BLaER1 (cell line): ENCODE results near the gene GLCCI1.
"Not testable (repeated sequence)": the region's sequence is repeated elsewhere in the genome, so short reads cannot be mapped to it uniquely, and the experiment has no call there.

Experiments
- H3K27ac ChIP-seq: shearing (Covaris generic); formaldehyde crosslinking; 2 replicates; pipeline ENCODE4 v1.8.1; 2022
- H3K27me3 ChIP-seq: shearing (Covaris generic); formaldehyde crosslinking; 2 replicates; pipeline ENCODE4 v1.8.1; 2022
- H3K36me3 ChIP-seq: shearing (Covaris generic); formaldehyde crosslinking; 2 replicates; pipeline ENCODE4 v1.8.1; 2022
- H3K4me1 ChIP-seq: shearing (Covaris generic); formaldehyde crosslinking; 2 replicates; pipeline ENCODE4 v1.8.1; 2022
- H3K4me2 ChIP-seq: shearing (Covaris generic); formaldehyde crosslinking; 2 replicates; pipeline ENCODE4 v1.8.1; 2022
- H3K4me3 ChIP-seq: shearing (Covaris generic); formaldehyde crosslinking; 2 replicates; pipeline ENCODE4 v1.8.1; 2022
- H3K9ac ChIP-seq: shearing (Covaris generic); formaldehyde crosslinking; 2 replicates; pipeline ENCODE4 v1.8.1; 2022
- H3K9me3 ChIP-seq: shearing (Covaris generic); formaldehyde crosslinking; 2 replicates; pipeline ENCODE4 v1.8.1; 2022
- H4K20me1 ChIP-seq: shearing (Covaris generic); formaldehyde crosslinking; 2 replicates; pipeline ENCODE4 v1.8.1; 2022
- Cebpa-rat ChIP-seq: shearing (Covaris generic); IDR thresholded peaks from 2 replicates; pipeline ENCODE4 v1.8.1; 2022

The GLCCI1 gene

DNA sequence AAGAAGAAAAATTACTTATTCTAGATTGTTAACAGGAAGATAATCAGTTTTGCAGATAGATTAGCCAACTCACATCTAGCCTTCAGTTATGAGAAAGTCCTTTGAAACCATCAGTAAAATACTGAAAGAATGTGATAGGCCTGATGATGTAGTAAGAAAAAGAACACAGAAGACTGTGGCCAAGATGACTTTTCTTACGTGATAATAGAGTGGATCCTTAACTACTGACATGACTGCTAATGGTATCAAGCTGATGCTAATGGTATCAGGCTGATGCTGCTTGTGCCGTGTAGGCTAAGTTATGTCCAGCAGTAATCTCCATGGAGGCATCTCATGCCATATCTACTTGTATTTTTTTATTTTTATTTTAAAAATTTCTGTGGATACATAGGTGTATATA, 114.2 kb downstream of the GLCCI1 start:
- Histone ChIP-seq H3K9me3 (no peaks in the 10 kb centered on the region), H3K36me3 (peaks cover 30% of the 10 kb centered on the region), H3K9ac (no peak overlapping the region), H3K27ac (no peak overlapping the region), H4K20me1 (no peaks in the 10 kb centered on the region), H3K4me2 (no peak overlapping the region), H3K4me1 (no peaks in the 10 kb centered on the region), H3K4me3 (no peak overlapping the region), H3K27me3 (no peaks in the 10 kb centered on the region)
- no peak for TF ChIP-seq Cebpa-rat

- no peak overlapping the region for H3K9ac ChIP-seq
Measured at GRCh38 chr7:8084836-8085235, 116.2 kb downstream of the GLCCI1 start.

GRCh38 chr7:8085420-8085819, 116.8 kb downstream of the GLCCI1 start:
- no peaks in the 10 kb centered on the region for H3K9me3 ChIP-seq
- no peaks in the 10 kb centered on the region for H4K20me1 ChIP-seq
- no peaks in the 10 kb centered on the region for H3K4me1 ChIP-seq
- no peak for TF ChIP-seq Cebpa-rat
- H3K4me2 ChIP-seq: no peak overlapping the region
- H3K27me3 ChIP-seq: no peaks in the 10 kb centered on the region
- no peak overlapping the region for H3K4me3 ChIP-seq
- peaks cover 30% of the 10 kb centered on the region for H3K36me3 ChIP-seq
- H3K9ac ChIP-seq: no peak overlapping the region
- H3K27ac ChIP-seq: no peak overlapping the region

More at GRCh38 chr7:8084836-8085235, 116.2 kb downstream of the GLCCI1 start:
- no peak for TF ChIP-seq Cebpa-rat
- Histone ChIP-seq H3K4me3 (no peak overlapping the region), H3K27ac (no peak overlapping the region), H3K27me3 (no peaks in the 10 kb centered on the region), H3K36me3 (peaks cover 30% of the 10 kb centered on the region), H3K4me1 (no peaks in the 10 kb centered on the region), H4K20me1 (no peaks in the 10 kb centered on the region), H3K4me2 (no peak overlapping the region), H3K9me3 (no peaks in the 10 kb centered on the region)

DNA sequence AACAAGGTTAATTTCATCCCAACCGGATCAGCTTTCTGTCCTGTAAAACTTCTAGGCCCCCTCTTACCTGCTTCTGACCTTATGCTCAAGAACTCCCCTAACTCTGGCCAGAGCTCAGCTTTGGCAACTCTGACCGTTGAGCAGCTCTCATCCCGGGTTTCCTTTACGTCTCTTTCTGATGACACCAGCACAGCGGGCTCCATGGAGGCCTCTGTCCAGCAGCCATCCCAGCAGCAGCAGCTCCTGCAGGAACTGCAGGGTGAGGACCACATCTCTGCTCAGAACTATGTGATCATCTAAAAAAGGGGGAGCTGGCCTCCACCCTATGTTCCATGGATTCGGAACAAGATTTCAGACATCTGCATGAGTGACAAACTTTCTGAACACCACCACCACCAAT, 117.6 kb downstream of the GLCCI1 start:
- TF ChIP-seq Cebpa-rat: no peak
- H3K36me3 ChIP-seq: peaks cover 25% of the 10 kb centered on the region
- no peaks in the 10 kb centered on the region for H3K4me1 ChIP-seq
- H3K4me2 ChIP-seq: no peak overlapping the region
- H3K9me3 ChIP-seq: no peaks in the 10 kb centered on the region
- no peaks in the 10 kb centered on the region for H3K27me3 ChIP-seq
- H3K9ac ChIP-seq: no peak overlapping the region
- no peaks in the 10 kb centered on the region for H4K20me1 ChIP-seq
- H3K4me3 ChIP-seq: no peak overlapping the region
- no peak overlapping the region for H3K27ac ChIP-seq

GRCh38 chr7:8089036-8089780, 120.6 kb downstream of the GLCCI1 start:
- Histone ChIP-seq H3K4me1 (no peaks in the 10 kb centered on the region), H3K4me2 (no peak overlapping the region), H3K9ac (no peak overlapping the region), H3K9me3 (no peaks in the 10 kb centered on the region), H3K4me3 (no peak overlapping the region), H4K20me1 (no peaks in the 10 kb centered on the region), H3K27ac (no peak overlapping the region), H3K27me3 (no peaks in the 10 kb centered on the region), H3K36me3 (peaks cover 25% of the 10 kb centered on the region)
- TF ChIP-seq Cebpa-rat: no peak

DNA sequence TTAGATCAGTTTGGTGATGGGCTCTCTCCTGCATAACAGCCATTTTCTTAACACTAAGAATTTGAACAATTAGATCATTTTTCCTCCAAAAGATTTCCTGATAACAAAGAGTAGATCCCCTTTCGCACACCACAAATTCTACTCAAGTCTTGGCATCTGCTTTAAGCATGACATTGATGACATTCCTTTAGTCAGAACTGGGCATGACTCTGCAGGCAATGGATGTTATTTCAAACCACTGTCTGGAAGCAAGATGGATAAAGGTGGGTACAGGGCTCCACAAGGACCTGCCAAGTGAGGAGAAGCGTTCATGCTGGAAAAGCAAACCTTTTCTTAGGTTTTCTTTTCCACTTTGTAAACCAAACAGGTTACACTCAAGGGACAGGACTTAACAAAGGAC, 123.5 kb downstream of the GLCCI1 start:
- Histone ChIP-seq H3K27me3 (no peaks in the 10 kb centered on the region), H3K9me3 (no peaks in the 10 kb centered on the region; the same call in 1 of the 2 replicates), H3K4me2 (no peak overlapping the region), H3K4me3 (no peak overlapping the region), H3K4me1 (no peaks in the 10 kb centered on the region), H4K20me1 (no peaks in the 10 kb centered on the region), H3K36me3 (peaks cover 6% of the 10 kb centered on the region; the same call in 1 of the 2 replicates), H3K9ac (no peak overlapping the region), H3K27ac (no peak overlapping the region)
- TF ChIP-seq Cebpa-rat: no peak

DNA sequence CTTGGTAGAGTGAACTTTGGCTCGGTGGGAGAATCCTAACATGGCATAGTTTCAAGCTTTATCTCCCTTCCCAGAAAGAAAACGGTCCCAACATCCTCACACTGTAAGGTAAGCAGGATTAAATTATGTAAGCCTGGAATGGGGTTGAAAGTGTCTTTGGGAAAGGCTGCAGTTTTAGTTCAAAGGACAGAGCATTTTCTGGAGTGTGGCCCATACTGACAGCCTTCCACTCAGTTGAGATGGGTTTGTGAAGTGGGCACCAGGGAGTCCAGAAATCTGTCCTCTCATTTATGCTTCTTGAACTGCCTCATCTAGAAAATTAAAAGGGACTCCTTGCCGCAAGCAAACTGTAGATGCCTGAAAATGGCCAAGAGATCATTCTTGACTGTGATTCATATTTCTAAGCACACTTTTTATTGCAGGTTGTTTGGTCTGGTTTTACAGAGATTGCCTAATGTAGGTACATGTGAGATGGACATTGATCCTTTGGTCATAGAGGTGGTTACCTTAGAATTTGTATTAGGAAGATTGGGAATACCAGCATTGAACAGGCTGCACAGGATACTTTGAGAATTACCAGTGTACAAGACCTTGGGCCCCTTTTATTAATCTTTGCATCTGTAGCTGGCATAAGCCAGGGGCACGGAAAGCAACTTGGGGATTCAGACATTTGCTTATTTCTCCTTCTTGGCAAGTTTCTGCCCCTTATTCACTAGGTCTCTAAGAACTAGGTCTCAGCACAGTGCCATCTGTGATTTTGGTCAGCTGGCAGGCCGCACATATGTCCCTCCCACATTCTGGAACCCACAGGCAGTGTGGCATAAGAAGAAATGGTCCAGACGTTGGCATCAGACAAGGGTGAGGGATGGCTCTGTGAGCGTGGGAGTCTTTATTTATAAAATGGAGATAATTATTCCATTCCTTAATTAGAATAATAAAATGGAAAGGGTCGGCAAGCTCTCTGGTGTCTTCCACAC, 125.9 kb downstream of the GLCCI1 start:
- no peak for TF ChIP-seq Cebpa-rat
- H4K20me1 ChIP-seq: no peaks in the 10 kb centered on the region
- no peak overlapping the region for H3K4me2 ChIP-seq
- H3K4me1 ChIP-seq: no peaks in the 10 kb centered on the region
- H3K9ac ChIP-seq: no peak overlapping the region
- H3K4me3 ChIP-seq: no peak overlapping the region
- H3K27me3 ChIP-seq: no peaks in the 10 kb centered on the region
- H3K36me3 ChIP-seq: 0 out of 2 replicates have a peak, but pooled peaks cover 6% of the 10 kb centered on the region
- no peaks in the 10 kb centered on the region; the same call in 1 of the 2 replicates for H3K9me3 ChIP-seq
- H3K27ac ChIP-seq: no peak overlapping the region

DNA sequence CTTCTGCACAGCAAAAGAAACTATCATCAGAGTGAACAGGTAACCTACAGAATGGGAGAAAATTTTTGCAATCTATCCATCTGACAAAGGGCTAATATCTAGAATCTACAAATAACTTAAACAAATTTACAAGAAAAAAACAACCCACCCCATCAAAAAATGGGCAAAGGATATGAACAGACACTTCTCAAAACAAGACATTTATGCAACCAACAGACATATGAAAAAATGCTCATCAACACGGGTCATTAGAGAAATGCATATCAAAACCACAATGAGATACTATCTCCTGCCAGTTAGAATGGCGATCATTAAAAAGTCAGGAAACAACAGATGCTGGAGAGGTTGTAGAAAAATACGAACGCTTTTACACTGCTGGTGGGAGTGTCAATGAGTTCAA, 132.7 kb downstream of the GLCCI1 start:
- H3K9me3 ChIP-seq, H3K9ac ChIP-seq, H3K4me1 ChIP-seq: not testable (repeated sequence)

DNA sequence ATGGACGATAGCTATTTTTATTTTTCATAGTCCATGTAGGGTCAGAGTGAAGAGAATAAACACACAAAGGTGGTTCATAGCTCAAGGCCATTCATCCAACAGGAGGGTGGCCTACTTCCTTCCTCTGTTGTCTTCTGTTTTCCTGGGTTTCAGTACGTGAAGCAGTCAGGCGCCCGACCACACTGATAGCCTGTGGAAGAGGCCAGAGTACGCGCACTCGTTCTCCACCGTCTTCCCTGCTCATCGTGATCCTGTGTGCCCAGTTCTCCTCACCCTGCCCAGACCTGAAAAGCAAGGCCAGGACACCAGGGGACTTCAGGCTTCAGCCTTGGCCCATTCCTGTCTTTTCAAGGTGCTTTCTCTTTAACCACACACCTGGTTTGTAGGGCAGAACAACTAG, 134.7 kb downstream of the GLCCI1 start:
- Histone ChIP-seq H3K27me3 (no peaks in the 10 kb centered on the region), H3K4me3 (no peak overlapping the region), H3K36me3 (no peaks in the 10 kb centered on the region), H3K9ac (no peak overlapping the region), H4K20me1 (no peaks in the 10 kb centered on the region), H3K9me3 (peaks cover 7% of the 10 kb centered on the region; the same call in 1 of the 2 replicates), H3K4me2 (no peak overlapping the region), H3K27ac (no peak overlapping the region), H3K4me1 (no peaks in the 10 kb centered on the region)
- TF ChIP-seq Cebpa-rat: no peak

More for the DNA sequence above, 132.7 kb downstream of the GLCCI1 start:
- not testable (repeated sequence) for H3K36me3 ChIP-seq, H4K20me1 ChIP-seq, H3K4me3 ChIP-seq, H3K4me2 ChIP-seq, H3K27ac ChIP-seq, H3K27me3 ChIP-seq

GRCh38 chr7:8105449-8106095, 137.0 kb downstream of the GLCCI1 start:
- Histone ChIP-seq H3K27ac (no peak overlapping the region), H3K36me3 (no peaks in the 10 kb centered on the region), H3K9me3 (peaks cover 7% of the 10 kb centered on the region; the same call in 1 of the 2 replicates), H3K4me3 (no peak overlapping the region), H3K4me2 (no peak overlapping the region), H3K9ac (no peak overlapping the region), H3K4me1 (no peaks in the 10 kb centered on the region), H4K20me1 (no peaks in the 10 kb centered on the region), H3K27me3 (no peaks in the 10 kb centered on the region)
- no peak for TF ChIP-seq Cebpa-rat
